Measurements from ENCODE around the gene PSMB2.

Gene PSMB2

DNA sequence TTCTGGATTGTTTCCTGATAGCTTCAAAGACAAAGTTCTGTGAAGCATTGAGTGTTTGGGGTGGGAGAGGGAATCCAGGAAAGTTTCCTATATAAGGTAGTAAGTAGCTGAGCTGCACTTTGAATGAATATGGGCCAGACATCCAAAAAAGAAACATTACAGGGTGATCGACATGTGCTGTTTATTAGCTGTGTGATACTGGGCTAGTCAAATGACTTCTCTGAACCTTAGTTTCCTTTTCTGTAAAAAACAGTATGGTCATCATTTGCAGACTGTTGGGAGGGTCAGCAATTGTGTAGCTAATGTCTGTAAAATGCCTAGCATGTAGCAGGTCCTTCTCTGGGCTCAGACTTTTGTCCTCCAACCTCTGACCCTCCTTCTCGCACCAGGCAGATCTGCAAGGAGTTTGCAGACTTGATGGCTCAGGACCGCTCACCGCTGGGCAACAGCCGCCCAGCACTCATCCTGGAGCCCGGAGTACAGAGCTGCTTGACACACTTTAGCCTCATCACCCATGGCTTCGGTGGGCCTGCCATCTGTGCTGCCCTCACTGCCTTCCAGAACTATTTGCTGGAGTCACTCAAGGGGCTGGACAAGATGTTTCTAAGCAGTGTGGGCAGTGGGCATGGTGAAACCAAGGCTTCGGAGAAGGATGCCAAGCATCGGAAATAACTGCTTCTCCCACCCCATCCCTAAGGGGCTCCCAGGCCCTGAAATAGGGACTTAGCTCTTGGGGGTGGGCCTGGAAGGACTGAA lies 47.1 kb downstream of the PSMB2 start:
- TF ChIP-seq, protein P1, sequence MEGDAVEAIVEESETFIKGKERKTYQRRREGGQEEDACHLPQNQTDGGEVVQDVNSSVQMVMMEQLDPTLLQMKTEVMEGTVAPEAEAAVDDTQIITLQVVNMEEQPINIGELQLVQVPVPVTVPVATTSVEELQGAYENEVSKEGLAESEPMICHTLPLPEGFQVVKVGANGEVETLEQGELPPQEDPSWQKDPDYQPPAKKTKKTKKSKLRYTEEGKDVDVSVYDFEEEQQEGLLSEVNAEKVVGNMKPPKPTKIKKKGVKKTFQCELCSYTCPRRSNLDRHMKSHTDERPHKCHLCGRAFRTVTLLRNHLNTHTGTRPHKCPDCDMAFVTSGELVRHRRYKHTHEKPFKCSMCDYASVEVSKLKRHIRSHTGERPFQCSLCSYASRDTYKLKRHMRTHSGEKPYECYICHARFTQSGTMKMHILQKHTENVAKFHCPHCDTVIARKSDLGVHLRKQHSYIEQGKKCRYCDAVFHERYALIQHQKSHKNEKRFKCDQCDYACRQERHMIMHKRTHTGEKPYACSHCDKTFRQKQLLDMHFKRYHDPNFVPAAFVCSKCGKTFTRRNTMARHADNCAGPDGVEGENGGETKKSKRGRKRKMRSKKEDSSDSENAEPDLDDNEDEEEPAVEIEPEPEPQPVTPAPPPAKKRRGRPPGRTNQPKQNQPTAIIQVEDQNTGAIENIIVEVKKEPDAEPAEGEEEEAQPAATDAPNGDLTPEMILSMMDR (conservative IDR thresholded peaks at IDR 0.05) = no peak

DNA sequence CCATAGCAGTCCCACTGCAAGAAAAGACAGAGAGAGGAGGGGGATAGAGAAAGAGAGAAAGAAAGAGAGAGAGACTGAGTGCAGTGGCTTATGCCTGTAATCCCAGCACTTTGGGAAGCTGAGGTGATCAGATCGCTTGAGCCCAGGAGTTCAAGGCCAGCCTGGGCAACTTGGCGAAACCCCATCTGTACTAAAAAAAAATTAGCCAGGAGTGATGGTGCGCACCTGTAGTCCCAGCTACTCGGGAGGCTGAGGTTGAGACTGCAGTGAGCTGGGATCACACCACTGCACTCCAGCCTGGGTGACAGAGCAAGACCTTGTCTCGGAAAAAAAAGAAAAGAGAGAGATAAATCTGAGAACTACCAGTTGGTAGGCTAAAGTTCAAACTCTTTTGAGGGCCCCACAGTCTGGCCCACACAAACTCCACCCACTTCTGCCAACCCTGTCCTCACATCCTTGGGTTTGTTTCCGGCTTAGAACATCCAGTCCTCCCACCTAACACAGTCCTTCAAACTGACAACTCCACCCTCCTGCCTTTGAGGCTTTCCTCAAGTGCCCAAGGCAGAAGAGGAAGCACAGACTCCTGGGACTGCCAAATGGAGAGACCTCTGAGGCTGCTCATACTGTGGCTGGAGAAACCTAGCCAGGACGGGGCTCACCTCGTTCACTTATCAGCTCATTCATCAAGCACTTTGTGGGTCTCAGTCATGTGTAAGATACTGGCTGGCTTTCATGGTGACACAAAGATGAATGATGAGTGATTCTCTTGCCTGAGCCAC lies 48.1 kb downstream of the PSMB2 start:
- TF ChIP-seq, protein P1 (conservative IDR thresholded peaks at IDR 0.05) = no peak
- no peak overlapping the region for H3K27ac ChIP-seq

More for the DNA sequence above, 47.1 kb downstream of the PSMB2 start:
- no peak overlapping the region for H3K27ac ChIP-seq

DNA sequence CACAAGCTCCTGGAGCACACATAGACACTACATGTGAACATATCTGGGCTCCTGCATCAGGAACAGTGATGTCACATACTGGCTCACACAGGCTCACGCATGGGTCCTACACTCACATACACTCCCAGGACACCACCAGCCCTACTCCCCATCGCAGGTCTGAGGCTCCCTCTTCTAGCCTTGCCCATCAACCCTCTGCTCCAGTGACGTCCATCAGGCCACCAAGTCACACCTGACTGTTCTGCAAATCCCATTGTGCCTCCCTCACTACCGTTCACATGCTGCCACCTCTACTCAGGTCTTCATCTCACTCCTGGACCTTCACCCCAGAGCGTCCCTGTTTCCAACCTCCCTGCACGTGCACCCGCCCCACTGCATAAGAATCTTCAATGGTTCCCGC lies 50.1 kb downstream of the PSMB2 start:
- no peak overlapping the region for H3K27ac ChIP-seq
- TF ChIP-seq, protein P1 (conservative IDR thresholded peaks at IDR 0.05) = no peak

DNA sequence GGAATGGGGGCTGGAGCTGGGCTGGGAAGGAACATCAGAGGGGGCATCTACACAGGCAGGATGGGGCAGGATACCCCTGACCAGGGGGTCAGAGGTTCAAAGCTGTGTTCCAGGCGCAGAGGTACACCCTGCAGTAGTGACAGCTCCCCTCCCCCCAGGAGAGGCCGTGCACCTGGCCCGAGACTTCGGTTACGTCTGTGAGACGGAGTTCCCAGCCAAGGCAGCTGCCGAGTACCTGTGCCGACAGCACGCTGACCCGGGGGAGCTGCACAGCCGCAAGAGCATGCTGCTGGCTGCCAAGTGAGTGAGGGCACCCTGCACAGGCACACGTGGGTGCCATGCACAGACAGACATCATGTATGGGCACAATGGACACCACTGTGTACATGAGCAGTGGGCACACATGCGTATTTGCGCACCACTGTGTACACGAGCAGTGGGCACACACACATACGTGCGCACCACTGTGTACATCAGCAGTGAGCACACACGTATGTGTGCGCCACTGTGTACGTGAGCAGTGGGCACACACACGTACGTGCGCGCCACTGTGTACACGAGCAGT lies 50.8 kb downstream of the PSMB2 start:
- no peak overlapping the region for H3K27ac ChIP-seq
- TF ChIP-seq, protein P1 (conservative IDR thresholded peaks at IDR 0.05) = no peak

DNA sequence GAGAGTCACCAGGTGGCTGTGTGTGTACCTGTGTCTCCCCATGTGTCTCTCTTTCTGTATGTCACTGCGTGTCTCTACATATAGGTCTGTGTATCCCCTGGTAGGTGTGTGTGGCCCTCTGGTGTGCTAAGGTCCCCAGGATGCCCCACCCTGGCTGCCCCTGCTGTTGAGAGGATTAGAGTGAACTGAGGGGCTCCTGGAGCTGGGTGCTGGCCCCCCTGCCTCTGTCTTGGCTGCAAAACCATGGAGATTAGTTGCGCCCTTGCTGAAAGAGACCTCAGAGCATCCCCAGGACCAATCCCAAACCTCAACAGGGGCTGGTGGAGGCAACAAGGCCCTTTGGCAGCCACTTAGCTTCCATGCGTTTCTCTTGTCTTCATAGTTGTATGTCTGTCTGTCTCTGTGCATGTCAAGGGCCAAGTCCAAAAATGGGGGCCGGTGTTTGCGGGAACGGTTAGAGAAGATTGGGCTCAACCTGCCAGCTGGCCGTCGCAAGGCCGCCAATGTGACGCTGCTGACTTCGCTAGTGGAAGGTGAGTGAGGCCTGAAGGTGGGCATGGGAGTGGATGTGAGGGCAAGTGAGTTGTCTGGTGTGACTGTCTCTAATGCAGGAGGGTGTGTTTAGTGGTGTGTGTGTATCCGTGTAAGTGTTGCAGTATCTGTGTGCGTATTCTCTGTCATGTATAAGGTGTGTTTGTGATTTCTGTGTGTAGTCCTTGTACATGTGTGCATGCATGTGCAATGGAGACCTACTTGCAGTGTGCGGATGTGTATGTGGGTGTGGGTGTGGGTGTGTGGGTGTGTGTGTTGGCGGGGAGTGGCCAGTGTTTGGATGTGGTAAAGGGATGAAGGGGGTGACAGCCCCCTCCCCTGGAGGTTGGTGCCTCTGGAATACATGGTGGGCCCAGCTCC lies 51.6 kb downstream of the PSMB2 start:
- TF ChIP-seq, protein P1 (conservative IDR thresholded peaks at IDR 0.05) = no peak
- no peak overlapping the region for H3K27ac ChIP-seq

DNA sequence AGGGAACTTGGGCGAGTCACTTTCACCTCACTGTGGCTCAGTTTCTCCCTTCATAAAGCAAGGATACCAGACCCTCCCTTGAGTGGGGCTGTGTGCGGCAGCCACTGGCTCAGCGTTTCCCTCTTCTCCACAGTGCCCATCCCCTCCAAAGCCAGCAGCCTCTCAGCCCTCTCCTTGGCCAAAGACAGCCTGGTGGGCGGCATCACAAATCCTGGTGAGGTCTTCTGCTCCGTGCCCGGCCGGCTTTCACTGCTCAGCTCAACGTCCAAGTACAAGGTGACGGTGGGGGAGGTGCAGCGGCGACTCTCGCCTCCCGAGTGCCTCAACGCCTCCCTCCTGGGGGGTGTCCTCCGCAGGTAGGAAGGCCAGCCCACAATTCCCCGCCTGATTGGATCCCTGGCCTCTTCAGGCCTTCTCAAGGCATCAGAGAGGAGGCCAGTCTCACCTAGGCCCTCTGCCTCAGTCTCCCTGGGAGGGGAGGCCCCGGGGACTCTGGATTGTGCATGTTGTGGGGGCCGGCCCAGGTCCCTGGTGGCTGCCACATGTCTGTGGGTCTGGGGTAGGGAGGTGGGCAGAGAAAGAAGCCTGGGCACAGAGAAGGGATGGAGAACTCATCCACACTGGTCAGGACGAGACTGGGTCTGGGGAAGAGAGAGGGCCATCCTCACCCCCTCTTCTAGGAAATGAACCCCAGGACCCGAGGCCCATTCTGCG lies 53.0 kb downstream of the PSMB2 start:
- TF ChIP-seq, protein P1 (conservative IDR thresholded peaks at IDR 0.05) = no peak
- H3K27ac ChIP-seq = no peak overlapping the region
